HepG2 (cell line): Measurements from ENCODE around the gene HNRNPC. TPM values are rescaled to one million over a fixed set of nuclear protein-coding genes. Genes with fewer than 3 reads are reported as not detected.

Source experiments
- CREM ChIP-seq, 2 experiments: sonication (generic) in 1 of 2; formaldehyde crosslinking in 1 of 2; IDR thresholded peaks; 2 replicates each; pipeline versions ENCODE4 v1.4.0 to v1.6.1; 2016 to 2020; ENCODE audit warnings: antibody characterized with exemption in 1 of 2, mild to moderate bottlenecking in 1 of 2, missing genetic modification reagents in 1 of 2
- GATAD2A ChIP-seq: IDR thresholded peaks from 2 replicates; pipeline ENCODE4 v1.6.1; 2016
- KLF11 ChIP-seq: IDR thresholded peaks from 2 replicates; pipeline ENCODE4 v1.6.1; 2016; ENCODE audit warnings: missing compliant biosample characterization
- NPAS2 ChIP-seq: sonication (generic); formaldehyde crosslinking; IDR thresholded peaks from 2 replicates; pipeline ENCODE4 v1.8.0; 2022; ENCODE audit warnings: mild to moderate bottlenecking, missing genetic modification reagents, borderline replicate concordance
- NR2F6 ChIP-seq, 2 experiments: IDR thresholded peaks; 2 replicates each; pipeline ENCODE4 v1.6.1; 2016; ENCODE audit warnings: antibody characterized with exemption in 1 of 2, mild to moderate bottlenecking in 1 of 2
- SIN3A ChIP-seq: IDR thresholded peaks from 2 replicates; pipeline ENCODE4 v1.6.1; 2011; ENCODE audit warnings: low read depth, mild to moderate bottlenecking, control low read depth, low read length, borderline replicate concordance
- SP4 ChIP-seq: sonication (generic); formaldehyde crosslinking; IDR thresholded peaks from 2 replicates; pipeline ENCODE4 v1.8.1; 2023; ENCODE audit warnings: mild to moderate bottlenecking, missing genetic modification reagents
- SP5 ChIP-seq: IDR thresholded peaks from 2 replicates; pipeline ENCODE4 v1.6.1; 2016; ENCODE audit warnings: low read depth, borderline replicate concordance
- TOPORS ChIP-seq: sonication (generic); formaldehyde crosslinking; IDR thresholded peaks from 2 replicates; pipeline ENCODE4 v1.8.0; 2023; ENCODE audit warnings: mild to moderate bottlenecking, missing genetic modification reagents
- WIZ ChIP-seq: sonication (generic); formaldehyde crosslinking; IDR thresholded peaks from 2 replicates; pipeline ENCODE4 v1.5.1; 2020; ENCODE audit warnings: mild to moderate bottlenecking, missing genetic modification reagents
- ZNF143 ChIP-seq: sonication (generic); formaldehyde crosslinking; IDR thresholded peaks from 2 replicates; pipeline ENCODE4 v1.4.0; 2020; ENCODE audit warnings: missing genetic modification reagents
- ZNF30 ChIP-seq: sonication (generic); formaldehyde crosslinking; IDR thresholded peaks from 2 replicates; pipeline ENCODE4 v1.5.0; 2020; ENCODE audit warnings: mild to moderate bottlenecking, missing genetic modification reagents
- ZNF652 ChIP-seq: IDR thresholded peaks from 2 replicates; pipeline ENCODE4 v1.6.1; 2016; ENCODE audit warnings: low read depth, borderline replicate concordance
- polyA plus RNA-seq, 8 experiments: library from polyadenylated mRNA; depleted of rRNA in 3 of 8; stranded (reverse) in 7 of 8; unstranded in 1 of 8; fragments of >200 nt; fragmentation: Illumina TruSeq in 4 of 8; extraction: Trizol in 4 of 8; gene quantifications; 2 replicates each; pipeline versions ENCODE4 v1.2.1 to v1.2.3, GENCODE V29; 2011 to 2016; ENCODE audit warnings: low read depth in 4 of 8, missing spikeins in 1 of 8, mixed read lengths in 1 of 8; ENCODE audit not compliant: insufficient read depth in 1 of 8
- total RNA-seq, 5 experiments: library from RNA; depleted of rRNA; stranded (reverse); fragments of >200 nt; fragmentation: Illumina TruSeq; extraction: Trizol; gene quantifications; 2 replicates each; pipeline ENCODE4 v1.2.3, GENCODE V29; 2016; ENCODE audit warnings: low read depth in 1 of 5
- TF ChIP-seq, protein P1 (sequence below): sonication (generic); formaldehyde crosslinking; IDR thresholded peaks from 2 replicates; pipeline ENCODE4 v1.4.0; 2020; ENCODE audit warnings: mild to moderate bottlenecking, missing genetic modification reagents
- TF ChIP-seq, protein P2 (sequence below), 2 experiments: sonication (generic) in 1 of 2; formaldehyde crosslinking in 1 of 2; IDR thresholded peaks; 2 replicates each; pipeline versions ENCODE4 v1.6.1 to v1.9.0; 2014 to 2022; ENCODE audit warnings: antibody characterized with exemption in 1 of 2, borderline replicate concordance in 1 of 2, inconsistent platforms in 1 of 2, low read depth in 1 of 2, missing genetic modification reagents in 1 of 2

HNRNPC gene
- total and polyA plus RNA-seq, 2 of the 13 experiments (the other 11 are each of a cell fraction or from before 2014, with no cell fraction given) = 628 to 1,099 TPM

DNA sequence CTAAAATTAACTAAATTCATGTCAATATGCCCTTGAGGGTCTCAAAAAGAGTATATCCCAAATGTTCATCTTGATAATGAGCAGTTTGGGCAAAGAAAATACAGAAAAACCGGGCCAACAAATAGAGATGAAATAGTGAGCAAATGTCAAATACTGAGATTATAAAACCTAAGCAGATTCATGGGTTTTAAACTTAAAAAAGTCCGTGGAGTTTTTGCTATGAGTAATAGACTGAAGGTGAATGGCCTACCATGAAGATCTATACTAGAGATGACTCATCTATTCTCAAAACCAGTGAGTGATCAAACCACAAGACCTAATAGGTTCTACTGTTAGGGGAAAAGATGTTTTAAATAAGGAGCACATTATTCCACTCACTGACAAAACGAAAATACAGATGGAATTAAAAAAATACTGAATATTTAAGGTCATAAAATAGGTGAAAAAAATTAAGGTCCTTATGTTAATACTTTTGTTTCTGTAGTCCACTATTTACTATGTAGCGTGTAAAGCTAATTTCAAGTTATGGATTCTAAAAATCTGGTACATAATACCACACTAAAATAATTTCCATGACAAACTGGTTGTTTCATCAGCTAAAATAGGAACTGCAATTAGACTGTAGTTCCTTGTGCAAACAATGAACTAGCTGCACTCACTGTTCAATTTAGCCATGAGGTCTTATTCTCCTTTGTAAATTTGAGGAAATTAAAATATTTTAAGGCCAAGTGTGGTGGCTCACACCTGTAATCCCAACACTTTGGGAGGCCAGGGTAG, 5.0 kb downstream of the HNRNPC start (continued):
- TF ChIP-seq, protein P1, sequence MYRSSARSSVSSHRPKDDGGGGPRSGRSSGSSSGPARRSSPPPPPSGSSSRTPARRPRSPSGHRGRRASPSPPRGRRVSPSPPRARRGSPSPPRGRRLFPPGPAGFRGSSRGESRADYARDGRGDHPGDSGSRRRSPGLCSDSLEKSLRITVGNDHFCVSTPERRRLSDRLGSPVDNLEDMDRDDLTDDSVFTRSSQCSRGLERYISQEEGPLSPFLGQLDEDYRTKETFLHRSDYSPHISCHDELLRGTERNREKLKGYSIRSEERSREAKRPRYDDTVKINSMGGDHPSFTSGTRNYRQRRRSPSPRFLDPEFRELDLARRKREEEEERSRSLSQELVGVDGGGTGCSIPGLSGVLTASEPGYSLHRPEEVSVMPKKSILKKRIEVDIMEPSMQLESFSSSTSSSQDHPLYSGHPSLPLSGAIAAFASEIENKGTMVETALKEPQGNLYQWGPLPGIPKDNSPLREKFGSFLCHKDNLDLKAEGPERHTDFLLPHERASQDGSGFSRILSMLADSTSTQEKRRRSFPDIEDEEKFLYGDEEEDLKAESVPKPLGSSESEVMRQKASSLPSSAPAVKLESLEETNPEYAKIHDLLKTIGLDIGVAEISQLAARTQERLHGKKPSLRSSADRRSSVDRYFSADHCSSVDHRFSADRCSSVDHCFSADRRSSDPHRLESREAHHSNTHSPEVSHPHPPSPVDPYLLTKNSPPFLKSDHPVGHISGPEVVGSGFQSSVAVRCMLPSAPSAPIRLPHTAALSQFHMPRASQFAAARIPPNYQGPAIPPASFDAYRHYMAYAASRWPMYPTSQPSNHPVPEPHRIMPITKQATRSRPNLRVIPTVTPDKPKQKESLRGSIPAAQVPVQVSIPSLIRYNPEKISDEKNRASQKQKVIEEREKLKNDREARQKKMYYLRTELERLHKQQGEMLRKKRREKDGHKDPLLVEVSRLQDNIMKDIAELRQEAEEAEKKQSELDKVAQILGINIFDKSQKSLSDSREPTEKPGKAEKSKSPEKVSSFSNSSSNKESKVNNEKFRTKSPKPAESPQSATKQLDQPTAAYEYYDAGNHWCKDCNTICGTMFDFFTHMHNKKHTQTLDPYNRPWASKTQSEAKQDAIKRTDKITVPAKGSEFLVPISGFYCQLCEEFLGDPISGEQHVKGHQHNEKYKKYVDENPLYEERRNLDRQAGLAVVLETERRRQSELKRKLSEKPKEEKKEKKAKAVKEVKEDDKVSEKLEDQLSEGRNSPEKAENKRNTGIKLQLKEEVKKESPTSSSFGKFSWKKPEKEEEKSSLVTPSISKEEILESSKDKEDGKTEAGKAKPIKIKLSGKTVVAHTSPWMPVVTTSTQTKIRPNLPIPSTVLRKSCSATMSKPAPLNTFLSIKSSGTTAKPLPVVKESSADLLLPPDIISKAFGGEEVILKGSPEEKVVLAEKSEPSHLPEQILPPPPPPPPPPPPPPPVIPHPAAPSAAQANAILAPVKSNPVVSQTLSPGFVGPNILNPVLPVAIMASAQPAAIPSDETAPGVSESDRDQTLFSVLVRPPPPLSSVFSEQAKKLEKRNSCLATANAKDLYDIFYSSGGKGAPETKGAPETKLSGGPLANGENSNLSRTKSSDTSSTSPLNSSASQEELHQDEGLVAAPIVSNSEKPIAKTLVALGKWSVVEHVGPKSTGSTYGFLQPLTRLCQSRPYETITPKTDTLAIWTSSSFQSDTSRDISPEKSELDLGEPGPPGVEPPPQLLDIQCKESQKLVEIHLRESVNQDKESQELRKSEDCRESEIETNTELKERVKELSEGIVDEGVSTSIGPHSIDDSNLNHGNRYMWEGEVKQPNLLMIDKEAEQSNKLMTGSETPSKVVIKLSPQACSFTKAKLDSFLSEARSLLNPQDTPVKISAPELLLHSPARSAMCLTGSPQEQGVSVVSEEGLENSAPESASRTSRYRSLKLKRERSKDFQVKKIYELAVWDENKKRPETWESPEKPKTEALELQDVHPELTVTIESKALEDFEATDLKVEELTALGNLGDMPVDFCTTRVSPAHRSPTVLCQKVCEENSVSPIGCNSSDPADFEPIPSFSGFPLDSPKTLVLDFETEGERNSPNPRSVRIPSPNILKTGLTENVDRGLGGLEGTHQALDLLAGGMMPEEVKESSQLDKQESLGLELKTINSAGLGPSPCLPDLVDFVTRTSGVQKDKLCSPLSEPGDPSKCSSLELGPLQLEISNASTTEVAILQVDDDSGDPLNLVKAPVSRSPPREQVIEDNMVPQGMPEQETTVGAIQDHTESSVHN (CRISPR knock-in tag) = no peak
- TF ChIP-seq TOPORS (CRISPR knock-in tag) = no peak
- TF ChIP-seq, protein P2, sequence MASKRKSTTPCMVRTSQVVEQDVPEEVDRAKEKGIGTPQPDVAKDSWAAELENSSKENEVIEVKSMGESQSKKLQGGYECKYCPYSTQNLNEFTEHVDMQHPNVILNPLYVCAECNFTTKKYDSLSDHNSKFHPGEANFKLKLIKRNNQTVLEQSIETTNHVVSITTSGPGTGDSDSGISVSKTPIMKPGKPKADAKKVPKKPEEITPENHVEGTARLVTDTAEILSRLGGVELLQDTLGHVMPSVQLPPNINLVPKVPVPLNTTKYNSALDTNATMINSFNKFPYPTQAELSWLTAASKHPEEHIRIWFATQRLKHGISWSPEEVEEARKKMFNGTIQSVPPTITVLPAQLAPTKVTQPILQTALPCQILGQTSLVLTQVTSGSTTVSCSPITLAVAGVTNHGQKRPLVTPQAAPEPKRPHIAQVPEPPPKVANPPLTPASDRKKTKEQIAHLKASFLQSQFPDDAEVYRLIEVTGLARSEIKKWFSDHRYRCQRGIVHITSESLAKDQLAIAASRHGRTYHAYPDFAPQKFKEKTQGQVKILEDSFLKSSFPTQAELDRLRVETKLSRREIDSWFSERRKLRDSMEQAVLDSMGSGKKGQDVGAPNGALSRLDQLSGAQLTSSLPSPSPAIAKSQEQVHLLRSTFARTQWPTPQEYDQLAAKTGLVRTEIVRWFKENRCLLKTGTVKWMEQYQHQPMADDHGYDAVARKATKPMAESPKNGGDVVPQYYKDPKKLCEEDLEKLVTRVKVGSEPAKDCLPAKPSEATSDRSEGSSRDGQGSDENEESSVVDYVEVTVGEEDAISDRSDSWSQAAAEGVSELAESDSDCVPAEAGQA (IDR thresholded peaks at IDR 0.05; ENCODE audit: low read depth) = no peak
- TF ChIP-seq, protein P2 (CRISPR knock-in tag; IDR thresholded peaks at IDR 0.05; ENCODE audit: borderline replicate concordance) = no peak
- 0 out of 2 replicates have a peak, but pooled peaks have one; percentile 11 for TF ChIP-seq GATAD2A (CRISPR knock-in tag)
- TF ChIP-seq SP4 (CRISPR knock-in tag) = no peak
- TF ChIP-seq ZNF30 (CRISPR knock-in tag) = no peak
- no peak for TF ChIP-seq ZNF652 (CRISPR knock-in tag)
- no peak for TF ChIP-seq ZNF143 (CRISPR knock-in tag)
- TF ChIP-seq SIN3A = no peak
- TF ChIP-seq SP5 (CRISPR knock-in tag) = no peak
- TF ChIP-seq KLF11 (CRISPR knock-in tag) = no peak
- no peak for TF ChIP-seq NPAS2 (CRISPR knock-in tag)
- TF ChIP-seq NR2F6 (IDR thresholded peaks at IDR 0.05) = no peak
- no peak for TF ChIP-seq NR2F6 (CRISPR knock-in tag; IDR thresholded peaks at IDR 0.05)
- no peak; the same call in 1 of the 2 replicates for TF ChIP-seq CREM (IDR thresholded peaks at IDR 0.05)
- no peak for TF ChIP-seq CREM (CRISPR knock-in tag; IDR thresholded peaks at IDR 0.05)
- TF ChIP-seq WIZ = no peak
